ENCODE measurements around the gene MRPL33. TPM values are rescaled to one million over a fixed set of nuclear protein-coding genes. Genes with fewer than 3 reads are reported as not detected.

MRPL33 gene
- total RNA-seq, 1 donor from 2014 or later: 3.4 TPM

DNA sequence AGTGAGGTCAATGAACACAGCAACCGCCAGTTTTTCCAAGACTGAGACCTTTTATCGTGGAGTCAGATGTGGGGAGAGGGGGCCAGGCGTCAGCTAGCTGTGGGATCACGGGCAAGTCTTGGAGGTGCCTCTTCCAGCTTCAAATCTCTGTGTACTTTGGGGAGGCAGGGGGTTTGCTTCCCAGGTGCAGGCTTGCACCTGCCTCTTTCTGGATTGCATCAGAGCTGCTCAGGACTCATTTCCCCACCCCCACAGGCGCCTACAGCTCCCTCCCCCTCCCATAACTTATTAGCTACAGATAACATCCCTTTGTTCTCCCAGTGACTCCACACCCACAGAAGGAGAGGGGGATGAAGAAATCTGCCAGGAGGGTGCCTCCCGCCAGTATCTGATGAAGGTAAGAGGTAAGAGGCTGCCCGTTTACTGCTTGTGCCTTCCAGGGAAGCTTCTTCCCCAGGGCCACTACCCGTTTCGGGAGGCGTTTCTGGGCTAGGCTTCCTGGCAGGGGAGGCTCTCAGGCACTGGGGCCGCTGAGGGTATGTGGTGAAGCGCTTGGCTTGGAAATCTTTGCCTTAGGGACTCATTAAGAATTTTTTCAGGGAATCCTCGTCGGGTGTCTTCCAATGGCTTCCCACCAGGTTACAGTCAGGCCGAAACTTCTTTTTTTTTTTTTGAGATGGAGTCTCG, 18.8 kb upstream of the MRPL33 start:
- no peak for DNase-seq (ENCODE audit: low spot score in 2 of 2)
- no peaks in the 10 kb centered on the region for H3K27me3 ChIP-seq
- intact Hi-C loops (cut with DNase I): no loop called here
- H3K36me3 ChIP-seq: no peaks in the 10 kb centered on the region
- TF ChIP-seq, protein P1, sequence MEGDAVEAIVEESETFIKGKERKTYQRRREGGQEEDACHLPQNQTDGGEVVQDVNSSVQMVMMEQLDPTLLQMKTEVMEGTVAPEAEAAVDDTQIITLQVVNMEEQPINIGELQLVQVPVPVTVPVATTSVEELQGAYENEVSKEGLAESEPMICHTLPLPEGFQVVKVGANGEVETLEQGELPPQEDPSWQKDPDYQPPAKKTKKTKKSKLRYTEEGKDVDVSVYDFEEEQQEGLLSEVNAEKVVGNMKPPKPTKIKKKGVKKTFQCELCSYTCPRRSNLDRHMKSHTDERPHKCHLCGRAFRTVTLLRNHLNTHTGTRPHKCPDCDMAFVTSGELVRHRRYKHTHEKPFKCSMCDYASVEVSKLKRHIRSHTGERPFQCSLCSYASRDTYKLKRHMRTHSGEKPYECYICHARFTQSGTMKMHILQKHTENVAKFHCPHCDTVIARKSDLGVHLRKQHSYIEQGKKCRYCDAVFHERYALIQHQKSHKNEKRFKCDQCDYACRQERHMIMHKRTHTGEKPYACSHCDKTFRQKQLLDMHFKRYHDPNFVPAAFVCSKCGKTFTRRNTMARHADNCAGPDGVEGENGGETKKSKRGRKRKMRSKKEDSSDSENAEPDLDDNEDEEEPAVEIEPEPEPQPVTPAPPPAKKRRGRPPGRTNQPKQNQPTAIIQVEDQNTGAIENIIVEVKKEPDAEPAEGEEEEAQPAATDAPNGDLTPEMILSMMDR (IDR thresholded peaks at IDR 0.05): no peak
- H3K4me1 ChIP-seq: peaks cover 0 to 10% of the 10 kb centered on the region in 2 donors
- no peak overlapping the region for H3K27ac ChIP-seq
- peaks cover 0 to 11% of the 10 kb centered on the region in 2 donors for H3K9me3 ChIP-seq
- H3K4me3 ChIP-seq: no peak overlapping the region

DNA sequence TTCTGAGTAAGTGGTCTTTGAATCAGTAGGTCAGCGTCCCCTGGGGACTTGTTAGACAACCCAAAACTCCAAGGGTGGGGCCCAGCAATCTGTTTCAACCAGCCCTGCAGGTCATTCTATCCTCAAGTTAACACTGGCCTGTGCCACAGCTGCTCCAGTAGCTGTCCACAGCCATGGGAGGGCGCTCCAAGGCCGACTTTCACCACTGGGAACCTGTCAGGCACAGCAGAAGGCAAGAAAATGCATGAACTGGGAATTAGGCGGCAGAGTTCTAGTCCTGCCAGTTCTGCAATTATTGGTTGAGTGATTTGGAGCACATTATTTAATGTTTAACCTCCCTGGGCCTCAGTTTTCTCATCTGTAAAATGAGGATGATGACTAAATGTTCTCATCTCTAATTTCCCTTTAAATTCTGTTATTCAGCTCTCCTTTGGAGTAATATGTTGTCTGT, 17.4 kb upstream of the MRPL33 start:
- H3K4me1 ChIP-seq: peaks cover 0 to 10% of the 10 kb centered on the region in 2 donors
- H3K27me3 ChIP-seq: no peaks in the 10 kb centered on the region
- TF ChIP-seq, protein P1 (IDR thresholded peaks at IDR 0.05): peak; percentile 61 to 84 (median 73)
- intact Hi-C loops (cut with DNase I): no loop called here
- no peak overlapping the region for H3K27ac ChIP-seq
- H3K36me3 ChIP-seq: no peaks in the 10 kb centered on the region
- DNase-seq (ENCODE audit: low spot score in 2 of 2): peak; percentile 50 to 82
- peaks cover 0 to 5% of the 10 kb centered on the region in 2 donors for H3K9me3 ChIP-seq
- H3K4me3 ChIP-seq: no peak overlapping the region

DNA sequence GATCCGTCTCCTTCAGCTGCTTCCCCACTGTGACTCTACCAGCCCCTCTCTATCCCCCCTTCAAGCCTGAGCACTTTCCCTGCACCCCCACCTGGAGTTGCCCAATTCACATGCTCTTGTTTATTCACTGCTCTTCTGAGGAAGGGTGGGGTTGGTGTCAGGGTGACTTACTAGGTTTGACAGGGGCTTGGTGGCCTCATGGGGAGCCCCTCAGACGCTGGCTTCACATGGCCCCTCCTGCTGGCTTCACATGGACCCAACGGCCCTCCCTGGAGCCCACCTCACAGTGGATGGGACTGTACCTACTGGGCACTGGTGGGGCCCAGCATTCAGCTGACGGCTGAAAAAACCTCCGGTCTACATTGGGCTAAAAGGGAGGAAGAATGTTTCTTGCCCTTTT, 16.7 kb upstream of the MRPL33 start:
- Histone ChIP-seq H3K27me3 (no peaks in the 10 kb centered on the region), H3K9me3 (no peaks in the 10 kb centered on the region), H3K4me1 (peaks cover 0 to 10% of the 10 kb centered on the region in 2 donors), H3K4me3 (no peak overlapping the region), H3K27ac (no peak overlapping the region), H3K36me3 (no peaks in the 10 kb centered on the region)
- intact Hi-C loops (cut with DNase I): loop anchor here (5.0 kb wide), 2 partner anchors 67 to 692 kb away; no protein-coding TSS in a partner anchor
- no peak for DNase-seq (ENCODE audit: low spot score in 2 of 2)
- TF ChIP-seq, protein P1 (IDR thresholded peaks at IDR 0.05): no peak

DNA sequence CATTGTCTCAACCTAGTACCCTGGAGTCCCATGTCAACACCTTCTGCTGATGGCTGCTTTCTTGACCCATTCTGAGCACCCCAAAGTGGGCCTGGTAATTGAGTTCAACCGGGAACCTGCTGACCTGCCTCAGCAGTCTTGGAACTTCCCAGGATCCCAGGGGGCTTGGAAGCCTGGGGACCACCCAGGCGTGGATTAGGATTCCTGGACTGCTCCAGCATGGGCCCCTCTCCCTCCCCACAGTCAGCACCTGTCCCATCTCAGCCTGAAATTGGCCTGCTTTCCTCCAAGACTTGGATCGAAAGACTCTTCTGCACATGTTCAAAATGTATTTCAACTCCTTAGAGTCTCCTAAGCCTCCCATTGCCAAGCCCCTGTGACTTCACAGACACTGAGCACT, 15.4 kb upstream of the MRPL33 start:
- TF ChIP-seq, protein P1 (IDR thresholded peaks at IDR 0.05): no peak
- Histone ChIP-seq H3K27ac (peak overlapping the region; percentile 55 to 67), H3K4me1 (peaks cover 0 to 10% of the 10 kb centered on the region in 2 donors), H3K9me3 (no peaks in the 10 kb centered on the region), H3K4me3 (no peak overlapping the region), H3K36me3 (no peaks in the 10 kb centered on the region), H3K27me3 (no peaks in the 10 kb centered on the region)
- intact Hi-C loops (cut with DNase I): loop anchor here (5.0 kb wide), 2 partner anchors 66 to 691 kb away; no protein-coding TSS in a partner anchor
- no peak for DNase-seq (ENCODE audit: low spot score in 2 of 2)

DNA sequence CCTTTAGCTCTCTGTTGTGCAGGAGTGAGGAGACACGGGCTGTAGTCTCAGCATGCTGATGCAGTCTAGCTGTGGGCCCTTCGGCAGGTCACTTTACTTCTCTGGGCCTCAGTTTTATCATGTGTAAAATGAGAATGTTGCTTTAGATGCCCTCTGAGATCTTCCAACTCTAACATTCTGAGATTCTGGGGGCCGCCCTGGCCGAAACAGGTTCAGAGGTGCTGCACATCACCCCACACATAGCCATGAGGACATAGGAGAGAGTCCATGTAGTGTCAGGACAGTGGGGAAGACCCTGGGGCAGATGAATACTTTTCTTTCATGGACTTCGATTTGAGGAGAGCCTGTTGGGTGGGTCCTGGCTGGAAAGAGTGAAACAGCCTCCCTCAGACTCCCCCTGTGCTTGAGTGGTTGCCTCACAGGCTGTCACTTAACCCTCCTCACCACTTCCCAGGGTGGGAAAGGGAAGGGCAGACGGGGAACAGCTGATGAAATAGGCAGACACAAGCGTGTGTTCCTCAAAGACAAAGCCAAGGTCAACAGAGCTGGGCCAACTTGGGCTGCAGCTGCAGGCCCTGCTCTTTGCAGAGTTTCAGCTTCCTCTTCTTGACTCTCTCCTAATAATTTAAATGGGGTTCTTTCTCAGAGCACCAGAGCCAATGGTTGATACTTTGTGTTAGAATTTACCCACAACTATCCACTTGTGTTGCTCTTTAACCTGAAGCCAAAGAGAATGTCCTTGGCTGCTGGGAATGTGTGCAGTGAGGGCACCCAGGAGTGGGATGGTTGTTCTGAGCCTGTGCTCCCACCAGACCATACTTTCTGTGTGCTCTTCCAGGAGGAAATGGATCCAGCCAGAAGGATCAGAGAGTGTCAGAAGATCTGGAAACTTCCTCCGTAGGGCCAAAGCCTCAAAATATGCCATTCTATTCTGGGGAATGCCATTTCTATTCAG, 14.7 kb upstream of the MRPL33 start:
- Histone ChIP-seq H3K27me3 (no peaks in the 10 kb centered on the region), H3K36me3 (no peaks in the 10 kb centered on the region), H3K27ac (peak overlapping the region; percentile 55 to 67), H3K4me3 (no peak overlapping the region), H3K4me1 (peaks cover 0 to 10% of the 10 kb centered on the region in 2 donors), H3K9me3 (no peaks in the 10 kb centered on the region)
- peak; percentile 35 to 78 for DNase-seq (ENCODE audit: low spot score in 2 of 2)
- TF ChIP-seq, protein P1 (IDR thresholded peaks at IDR 0.05): no peak
- intact Hi-C loops (cut with DNase I): loop anchor here (5.0 kb wide), 2 partner anchors 65 to 690 kb away; no protein-coding TSS in a partner anchor
